ENCODE measurements around the gene UNCX. TPM values are rescaled to one million over a fixed set of nuclear protein-coding genes. Genes with fewer than 3 reads are reported as not detected.

The UNCX gene
- total and polyA plus RNA-seq, 9 of the 15 experiments (the other 6 are each of a cell fraction or from before 2014, with no cell fraction given): not detected

GRCh38 chr7:1264345-1265280, 31.9 kb downstream of the UNCX start (continued):
- TF ChIP-seq ETV6 (IDR thresholded peaks at IDR 0.05; ENCODE audit: borderline replicate concordance in 1 of 2, low read depth in 2 of 2, low read length in 1 of 2) (no peak), ETV6 (CRISPR knock-in tag; IDR thresholded peaks at IDR 0.05; ENCODE audit: borderline replicate concordance) (no peak), GATA2 (CRISPR knock-in tag; IDR thresholded peaks at IDR 0.05) (no peak), CHAMP1 (IDR thresholded peaks at IDR 0.05) (no peak), FOXK2 (conservative IDR thresholded peaks at IDR 0.05 in 1 of 2, IDR thresholded peaks at IDR 0.05 in 1 of 2; ENCODE audit: low read depth in 2 of 2) (no peak), XRCC5 (IDR thresholded peaks at IDR 0.05; ENCODE audit: low read depth, low read length) (no peak), E2F4 (CRISPR knock-in tag; IDR thresholded peaks at IDR 0.05; ENCODE audit: low read depth) (no peak), HDAC1 (IDR thresholded peaks at IDR 0.05) (no peak)
